ENCODE measurements around the gene DNAJA4.

DNAJA4 gene

GRCh38 chr15:78290222-78290621, 25.9 kb downstream of the DNAJA4 start:
- no peak overlapping the region for H3K4me3 ChIP-seq (ENCODE audit: low read depth, low read length)
- in situ Hi-C loops (cut with HindIII; ENCODE audit: low sequenced_read_pairs): loop anchor here (25.0 kb wide), 1 partner anchor 122 kb away; no protein-coding TSS in a partner anchor
- DNase-seq (ENCODE audit: low read depth): no peak
- no peak for TF ChIP-seq CTCF (IDR thresholded peaks at IDR 0.05; ENCODE audit: low read depth, low read length, missing control alignments)

GRCh38 chr15:78291052-78291451, 26.7 kb downstream of the DNAJA4 start:
- in situ Hi-C loops (cut with HindIII; ENCODE audit: low sequenced_read_pairs): loop anchor here (25.0 kb wide), 1 partner anchor 121 kb away; no protein-coding TSS in a partner anchor
- TF ChIP-seq CTCF (IDR thresholded peaks at IDR 0.05; ENCODE audit: low read depth, low read length, missing control alignments): no peak
- DNase-seq (ENCODE audit: low read depth): no peak
- no peak overlapping the region for H3K4me3 ChIP-seq (ENCODE audit: low read depth, low read length)

- TF ChIP-seq CTCF (IDR thresholded peaks at IDR 0.05; ENCODE audit: low read depth, low read length, missing control alignments): no peak
- in situ Hi-C loops (cut with HindIII; ENCODE audit: low sequenced_read_pairs): loop anchor here (25.0 kb wide), 1 partner anchor 121 kb away; no protein-coding TSS in a partner anchor
- no peak overlapping the region for H3K4me3 ChIP-seq (ENCODE audit: low read depth, low read length)
- DNase-seq (ENCODE audit: low read depth): no peak
These were observed 27.3 kb downstream of the DNAJA4 start for GRCh38 chr15:78291698-78292097.

- TF ChIP-seq CTCF (IDR thresholded peaks at IDR 0.05; ENCODE audit: low read depth, low read length, missing control alignments): no peak
- no peak overlapping the region for H3K4me3 ChIP-seq (ENCODE audit: low read depth, low read length)
- in situ Hi-C loops (cut with HindIII; ENCODE audit: low sequenced_read_pairs): loop anchor here (25.0 kb wide), 1 partner anchor 120 kb away; no protein-coding TSS in a partner anchor
- DNase-seq (ENCODE audit: low read depth): no peak
These were observed 27.9 kb downstream of the DNAJA4 start for GRCh38 chr15:78292219-78292618.

- H3K4me3 ChIP-seq (ENCODE audit: low read depth, low read length): peak within 1 kb of the TSS; percentile 89
- peak; percentile 68 for DNase-seq (ENCODE audit: low read depth)
- TF ChIP-seq CTCF (IDR thresholded peaks at IDR 0.05; ENCODE audit: low read depth, low read length, missing control alignments): no peak
- in situ Hi-C loops (cut with HindIII; ENCODE audit: low sequenced_read_pairs): loop anchor here (25.0 kb wide), 1 partner anchor 113 kb away; no protein-coding TSS in a partner anchor
These were observed 35.0 kb downstream of the DNAJA4 start, which contains the start of gene SKIC8 for GRCh38 chr15:78299101-78299930. Gene SKIC8, minus strand, starts transcription at chr15:78299609. Its CDS starts 3,923 bp downstream, at chr15:78295686.

GRCh38 chr15:78301326-78301725, 37.0 kb downstream of the DNAJA4 start:
- in situ Hi-C loops (cut with HindIII; ENCODE audit: low sequenced_read_pairs): no loop called here
- H3K4me3 ChIP-seq (ENCODE audit: low read depth, low read length): no peak overlapping the region
- no peak for TF ChIP-seq CTCF (IDR thresholded peaks at IDR 0.05; ENCODE audit: low read depth, low read length, missing control alignments)
- no peak for DNase-seq (ENCODE audit: low read depth)

All from astrocyte of the cerebellum (primary cell).